ENCODE measurements around the gene POLR1C.

DNA sequence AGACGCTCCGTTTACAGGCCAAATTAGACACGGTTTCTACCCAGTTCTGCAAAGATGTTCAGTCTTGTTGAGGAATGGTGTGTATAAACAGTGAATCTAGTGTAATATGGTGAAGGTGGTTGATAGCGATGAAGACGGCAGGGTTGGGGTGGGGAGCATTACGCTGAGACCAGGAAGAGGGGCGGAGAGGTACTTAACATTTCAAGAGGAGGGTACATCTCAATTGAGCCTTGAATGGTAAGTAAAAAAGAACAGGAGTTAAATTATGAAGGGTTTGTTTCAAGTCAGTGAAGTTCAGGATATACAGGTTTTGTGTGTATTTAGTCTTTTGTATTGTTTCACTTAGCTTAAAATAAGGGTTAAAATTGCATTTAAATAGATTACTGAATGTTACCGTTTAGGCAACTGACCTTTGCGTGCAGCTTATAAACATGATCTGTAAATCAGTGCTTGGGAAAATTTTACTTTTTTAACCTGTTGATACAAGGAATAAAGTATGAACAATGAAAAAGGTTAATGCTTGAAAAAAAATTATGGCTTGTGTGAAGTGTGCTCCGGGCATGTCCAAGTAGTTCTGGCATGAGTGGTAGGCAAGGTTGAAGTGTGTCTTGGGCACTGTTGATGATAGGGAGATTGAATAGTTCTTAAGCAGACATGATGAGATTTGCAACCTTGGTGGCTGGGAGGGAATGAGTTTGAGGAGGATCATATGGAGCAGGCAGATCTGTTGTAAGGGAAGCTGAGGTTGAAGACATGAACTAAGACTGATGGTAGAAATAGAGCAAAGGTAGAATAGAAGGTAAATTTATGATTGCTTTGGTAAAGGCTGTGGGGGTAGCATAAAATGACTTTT is 842 bp downstream of the POLR1C start:
- TF ChIP-seq, protein P1, sequence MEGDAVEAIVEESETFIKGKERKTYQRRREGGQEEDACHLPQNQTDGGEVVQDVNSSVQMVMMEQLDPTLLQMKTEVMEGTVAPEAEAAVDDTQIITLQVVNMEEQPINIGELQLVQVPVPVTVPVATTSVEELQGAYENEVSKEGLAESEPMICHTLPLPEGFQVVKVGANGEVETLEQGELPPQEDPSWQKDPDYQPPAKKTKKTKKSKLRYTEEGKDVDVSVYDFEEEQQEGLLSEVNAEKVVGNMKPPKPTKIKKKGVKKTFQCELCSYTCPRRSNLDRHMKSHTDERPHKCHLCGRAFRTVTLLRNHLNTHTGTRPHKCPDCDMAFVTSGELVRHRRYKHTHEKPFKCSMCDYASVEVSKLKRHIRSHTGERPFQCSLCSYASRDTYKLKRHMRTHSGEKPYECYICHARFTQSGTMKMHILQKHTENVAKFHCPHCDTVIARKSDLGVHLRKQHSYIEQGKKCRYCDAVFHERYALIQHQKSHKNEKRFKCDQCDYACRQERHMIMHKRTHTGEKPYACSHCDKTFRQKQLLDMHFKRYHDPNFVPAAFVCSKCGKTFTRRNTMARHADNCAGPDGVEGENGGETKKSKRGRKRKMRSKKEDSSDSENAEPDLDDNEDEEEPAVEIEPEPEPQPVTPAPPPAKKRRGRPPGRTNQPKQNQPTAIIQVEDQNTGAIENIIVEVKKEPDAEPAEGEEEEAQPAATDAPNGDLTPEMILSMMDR (IDR thresholded peaks at IDR 0.05): no peak
- TF ChIP-seq POLR2A (IDR thresholded peaks at IDR 0.05): no peak
- TF ChIP-seq EP300 (IDR thresholded peaks at IDR 0.05): no peak

Data from upper lobe of left lung (tissue), 4 donors.